NCI-H1105 (cell line): ENCODE measurements around the gene NOTO.
"Not testable (repeated sequence)": the region's sequence is repeated elsewhere in the genome, so short reads cannot be mapped to it uniquely, and the experiment has no call there.

Source experiments
- DNase-seq: peaks from one replicate; lab custom pipeline; 2025; lab: John Stamatoyannopoulos, UW

The NOTO gene

DNA sequence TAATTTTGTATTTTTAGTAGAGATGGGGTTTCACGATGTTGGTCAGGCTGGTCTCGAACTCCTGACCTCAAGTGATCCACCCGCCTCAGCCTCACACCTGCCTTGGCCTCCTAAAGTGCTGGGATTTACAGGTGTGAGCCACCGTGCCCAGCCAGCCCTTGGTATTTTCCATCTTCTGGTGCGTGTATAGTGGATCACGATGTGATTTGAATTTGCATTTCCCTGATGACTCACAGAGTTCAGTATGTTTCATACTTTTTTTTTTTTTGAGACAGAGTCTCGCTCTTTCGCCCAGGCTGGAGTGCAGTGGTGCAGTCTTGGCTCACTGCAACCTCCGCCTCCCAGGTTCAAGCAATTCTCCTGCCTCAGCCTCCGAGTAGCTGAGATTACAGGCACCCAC, 2.1 kb upstream of the NOTO start:
- not testable (repeated sequence) for DNase-seq

DNA sequence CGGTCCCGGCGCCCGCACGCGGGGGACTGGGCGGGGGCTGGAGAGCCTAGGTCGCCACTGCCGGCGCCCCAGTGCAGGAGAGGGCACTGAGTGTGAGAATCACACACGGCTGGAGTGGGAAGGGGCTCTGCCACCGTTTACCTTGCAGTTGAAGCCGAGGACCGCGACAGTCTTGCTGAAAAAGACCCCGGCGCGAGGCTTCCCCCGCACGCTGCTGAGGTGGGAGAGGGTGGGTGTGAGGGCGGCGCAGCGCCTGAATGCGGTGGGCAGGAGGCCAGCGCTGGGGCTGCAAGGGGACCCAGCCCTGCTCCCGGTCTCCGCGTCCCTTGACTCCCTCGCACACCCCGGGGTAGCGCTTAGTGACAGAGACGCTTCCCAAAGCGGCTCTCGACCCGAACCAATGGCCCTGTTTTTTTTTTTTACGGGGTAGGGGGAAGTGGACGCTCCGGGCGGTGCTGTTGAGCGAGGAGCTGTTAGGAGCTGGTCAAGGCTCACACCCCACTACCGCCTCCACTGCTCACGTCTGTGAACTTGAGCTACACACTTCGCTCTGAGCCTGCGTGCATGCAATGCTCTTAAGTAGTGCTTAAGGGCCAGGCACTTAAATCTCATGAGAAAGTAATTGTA, 794 bp downstream of the NOTO start:
- DNase-seq, result no peak

DNA sequence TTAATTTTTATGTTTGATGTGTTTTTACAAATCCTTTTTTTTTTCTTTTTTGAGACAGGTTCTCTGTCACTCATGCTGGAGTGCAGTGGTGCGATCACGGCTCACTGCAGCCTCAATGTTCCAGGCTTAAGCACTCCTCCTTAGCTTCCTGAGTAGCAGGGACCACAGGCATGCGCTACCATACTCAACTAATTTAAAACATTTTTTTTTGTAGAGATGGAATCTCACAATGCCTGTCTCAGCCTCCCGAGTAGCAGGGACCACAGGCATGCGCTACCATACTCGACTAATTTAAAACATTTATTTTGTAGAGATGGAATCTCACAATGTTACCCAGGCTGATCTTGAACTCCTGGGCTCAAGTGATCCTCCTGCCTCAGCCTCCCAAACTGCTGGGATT, 3.2 kb downstream of the NOTO start:
- DNase-seq, result no peak

- no peak for DNase-seq
These were observed 5.9 kb downstream of the NOTO start for GRCh38 chr2:73208258-73208657.

GRCh38 chr2:73210019-73210418, 7.6 kb downstream of the NOTO start:
- no peak for DNase-seq

DNA sequence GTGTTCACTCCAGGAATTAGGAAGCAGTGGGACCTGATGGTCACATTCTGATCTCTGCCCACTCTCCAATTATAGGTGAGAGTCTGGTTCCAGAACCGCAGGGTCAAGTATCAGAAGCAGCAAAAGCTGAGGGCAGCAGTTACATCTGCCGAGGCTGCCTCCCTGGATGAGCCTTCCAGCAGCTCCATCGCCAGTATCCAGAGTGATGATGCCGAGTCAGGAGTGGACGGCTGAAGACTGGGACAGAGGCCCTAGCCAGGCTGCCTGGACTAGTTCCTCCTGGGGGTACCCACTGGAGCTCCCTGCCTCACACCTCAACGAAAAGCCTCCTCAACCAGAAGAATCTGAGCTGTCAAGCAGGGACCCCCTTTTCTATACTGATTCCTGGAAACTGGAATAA, 8.3 kb downstream of the NOTO start:
- no peak for DNase-seq

GRCh38 chr2:73212098-73212447, 9.7 kb downstream of the NOTO start:
- no peak for DNase-seq

DNA sequence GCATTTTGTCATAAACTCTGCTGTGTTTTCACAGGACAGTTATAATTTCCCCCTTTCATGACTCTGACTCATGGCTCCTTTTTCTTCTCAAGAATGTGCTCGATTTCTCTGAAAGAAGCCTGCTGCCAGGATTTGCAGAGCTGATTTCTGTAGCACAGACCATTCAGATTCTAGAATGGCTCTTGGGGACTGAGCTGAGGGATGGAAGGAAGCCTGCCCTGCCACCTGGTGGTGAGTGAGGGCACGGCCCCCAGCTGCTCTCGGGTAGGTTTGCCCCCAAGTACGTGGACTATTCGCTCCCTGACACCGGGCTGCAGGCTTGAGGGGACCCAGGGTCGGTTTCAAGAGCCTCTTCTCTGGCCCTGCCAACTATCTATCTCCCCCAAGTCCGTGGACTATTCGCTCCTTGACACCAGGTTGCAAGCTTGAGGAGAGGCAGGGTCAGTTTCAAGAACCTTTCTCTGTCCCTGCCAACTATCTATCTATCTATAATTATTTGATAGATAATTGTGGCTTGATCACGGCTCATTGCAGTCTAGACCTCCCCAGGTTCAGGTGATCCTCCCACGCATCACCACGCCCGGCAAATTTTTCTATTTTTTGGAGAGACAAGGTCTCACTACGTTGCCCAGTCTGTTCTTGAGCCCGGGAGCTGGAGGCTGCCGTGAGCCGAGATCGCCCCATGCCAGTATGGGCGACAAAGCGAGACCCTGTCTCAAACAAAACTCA, 10.2 kb downstream of the NOTO start:
- DNase-seq, result peak; percentile 52

- peak; percentile 64 for DNase-seq
These were observed 12.0 kb downstream of the NOTO start, which contains the start of gene SMYD5 for GRCh38 chr2:73214120-73215035. Gene SMYD5, plus strand, starts transcription at chr2:73214245. Its CDS starts 22 bp downstream, at chr2:73214267.

- no peak for DNase-seq
These were observed 12.9 kb downstream of the NOTO start for GRCh38 chr2:73215254-73215653.

- DNase-seq, result no peak
These were observed 14.8 kb downstream of the NOTO start for GRCh38 chr2:73217160-73217559.

GRCh38 chr2:73217826-73218225, 15.5 kb downstream of the NOTO start:
- no peak for DNase-seq

GRCh38 chr2:73218298-73218697, 15.9 kb downstream of the NOTO start:
- DNase-seq, result no peak

- DNase-seq, result no peak
These were observed 21.4 kb downstream of the NOTO start for GRCh38 chr2:73223821-73224220.

- DNase-seq, result no peak
These were observed 23.4 kb downstream of the NOTO start for GRCh38 chr2:73225513-73226360.

- DNase-seq, result no peak
These were observed 24.7 kb downstream of the NOTO start for GRCh38 chr2:73227086-73227485.

DNA sequence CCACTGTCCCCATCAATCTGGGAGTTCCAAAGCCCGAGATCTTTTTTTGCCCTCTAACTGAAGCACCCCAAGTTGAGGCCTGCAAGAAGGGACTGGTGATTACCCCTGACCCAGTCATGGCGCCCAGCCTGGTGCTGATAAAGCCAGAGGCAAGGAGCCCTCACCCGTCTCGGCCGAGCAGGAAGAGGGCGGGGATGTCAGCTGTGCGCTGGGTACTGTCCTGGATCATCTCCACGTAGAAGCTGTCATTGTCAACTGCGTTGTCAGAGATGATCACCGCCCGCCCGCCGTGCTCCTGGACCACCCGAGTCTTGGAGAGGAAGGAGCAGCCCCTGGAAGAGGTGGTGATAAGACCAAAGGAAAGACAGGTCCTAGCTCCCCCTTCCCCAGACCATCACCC, 26.3 kb downstream of the NOTO start:
- no peak for DNase-seq

- DNase-seq, result no peak
These were observed 30.2 kb downstream of the NOTO start for GRCh38 chr2:73232403-73233153.

DNA sequence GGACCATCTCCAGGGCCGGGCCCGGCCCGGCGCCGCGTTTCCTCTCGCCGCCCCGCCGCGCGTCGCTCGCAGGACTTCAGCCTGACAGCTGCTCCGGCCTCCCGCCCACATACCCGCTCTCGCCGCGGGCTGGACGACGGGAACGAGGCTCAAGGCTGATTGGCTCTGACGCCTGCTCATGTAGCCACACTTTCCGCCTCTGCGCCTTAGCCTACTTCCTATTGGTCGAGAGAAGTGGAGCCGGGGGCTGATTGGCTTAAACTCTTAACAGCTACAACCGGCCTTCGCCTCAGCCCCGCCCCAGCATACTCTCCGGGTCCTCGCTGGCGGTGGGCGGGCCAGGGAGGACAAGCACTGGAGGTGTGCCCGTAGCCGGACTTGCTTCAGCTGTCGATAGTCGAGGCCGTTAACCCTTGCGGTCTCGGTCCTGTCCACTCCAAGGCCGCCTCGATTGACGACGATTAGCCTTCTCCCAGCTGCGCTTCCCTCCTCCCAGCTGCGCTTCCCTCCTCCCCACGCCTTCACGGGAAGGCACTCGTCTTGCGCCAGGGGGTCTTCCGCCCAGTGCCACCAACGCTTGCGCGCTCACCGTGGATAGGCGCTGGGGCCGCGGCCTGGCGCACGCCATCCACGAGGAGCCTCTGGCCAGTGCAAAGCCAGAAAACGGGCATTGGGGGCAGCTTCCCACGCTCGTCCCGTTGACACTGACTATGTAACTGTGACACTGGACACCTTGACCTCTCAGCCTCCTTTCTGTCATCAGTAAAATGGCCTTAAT, 31.0 kb downstream of the NOTO start, which contains the start of gene PRADC1:
TSS of gene PRADC1 (minus strand) at position 86 of the 778 bp plus-strand sequence. CDS start at position 7, 79 bp downstream.
- DNase-seq, result peak; percentile 97
